LNCAP (cell line): ENCODE results near the gene MAGI2.

Experiments used
- CTCF ChIP-seq: fragments of 450-650 bp; IDR thresholded peaks from 2 replicates; pipeline ENCODE4 v1.5.1; 2017; ENCODE audit warnings: mild to moderate bottlenecking

The MAGI2 gene

GRCh38 chr7:79118143-79118542 lies 335.3 kb downstream of the MAGI2 start:
- TF ChIP-seq CTCF, result no peak

- TF ChIP-seq CTCF, result no peak
Measured at GRCh38 chr7:79096361-79096805, 357.1 kb downstream of the MAGI2 start.

- no peak for TF ChIP-seq CTCF
Measured at GRCh38 chr7:79093421-79093820, 360.0 kb downstream of the MAGI2 start.

GRCh38 chr7:79091661-79092060 lies 361.8 kb downstream of the MAGI2 start:
- TF ChIP-seq CTCF, result no peak

GRCh38 chr7:79091011-79091410 lies 362.5 kb downstream of the MAGI2 start:
- no peak for TF ChIP-seq CTCF

GRCh38 chr7:79090543-79090942 lies 362.9 kb downstream of the MAGI2 start:
- no peak for TF ChIP-seq CTCF

GRCh38 chr7:79084423-79084822 lies 369.0 kb downstream of the MAGI2 start:
- TF ChIP-seq CTCF, result no peak

- no peak for TF ChIP-seq CTCF
Measured at GRCh38 chr7:79079919-79080554, 373.4 kb downstream of the MAGI2 start.
